H1 (cell line): ENCODE measurements around the gene TNFSF4. TPM values are rescaled to one million over a fixed set of nuclear protein-coding genes. Genes with fewer than 3 reads are reported as not detected.
"Not testable (repeated sequence)": the region's sequence is repeated elsewhere in the genome, so short reads cannot be mapped to it uniquely, and the experiment has no call there.

ENCODE experiments used
- CTCF ChIA-PET: fragments of 300-600 bp; sonication (Branson Sonifier 250); formaldehyde crosslinking; loops from one replicate; lab custom pipeline; 2021; ENCODE audit not compliant: partially characterized antibody; lab: Charles Lee
- POLR2A ChIA-PET: fragments of 300-600 bp; sonication (Branson Sonifier 250); formaldehyde crosslinking; loops from one replicate; lab custom pipeline; 2021; ENCODE audit warnings: inconsistent platforms; ENCODE audit not compliant: partially characterized antibody; lab: Charles Lee
- DNase-seq, 2 experiments: peaks; one replicate each; pipeline versions ENCODE4 v3.0.0 to v3.0.0-alpha.2; 2010 to 2022; ENCODE audit warnings: low spot score in 2 of 2, low read depth in 1 of 2, mixed read lengths in 1 of 2
- FAIRE-seq: peaks from 2 replicates; lab custom pipeline; 2011; peaks lifted over from hg19 to GRCh38; lab: Jason Lieb, UNC
- H2AFZ ChIP-seq: 2 replicates; pipeline ENCODE4 v1.8.1; 2012; ENCODE audit warnings: low read length, inconsistent platforms
- H2AK5ac ChIP-seq: 2 replicates; pipeline ENCODE4 v1.6.1; 2013; ENCODE audit warnings: low read depth, low read length
- H2BK120ac ChIP-seq: replicated peaks from 2 replicates; pipeline ENCODE3; 2013; ENCODE audit warnings: low read depth, low read length, inconsistent platforms
- H2BK12ac ChIP-seq: 2 replicates; pipeline ENCODE4 v1.6.1; 2013; ENCODE audit warnings: low read depth, low read length
- H2BK15ac ChIP-seq: 2 replicates; pipeline ENCODE4 v1.6.1; 2013; ENCODE audit warnings: low read length
- H2BK20ac ChIP-seq: 2 replicates; pipeline ENCODE4 v1.6.1; 2013; ENCODE audit warnings: low read length
- H2BK5ac ChIP-seq: 2 replicates; pipeline ENCODE4 v1.6.1; 2013; ENCODE audit warnings: low read depth, low read length
- H3K14ac ChIP-seq: 2 replicates; pipeline ENCODE4 v1.6.1; 2013; ENCODE audit warnings: inconsistent platforms; ENCODE audit not compliant: insufficient read length
- H3K18ac ChIP-seq: 2 replicates; pipeline ENCODE4 v1.6.1; 2013; ENCODE audit warnings: low read length; ENCODE audit errors: extremely low read depth
- H3K23ac ChIP-seq: 2 replicates; pipeline ENCODE4 v1.6.1; 2013; ENCODE audit warnings: inconsistent platforms; ENCODE audit not compliant: insufficient read length
- H3K23me2 ChIP-seq: 2 replicates; pipeline ENCODE4 v1.6.1; 2013; ENCODE audit warnings: low read depth, low read length
- H3K27ac ChIP-seq: 2 replicates; pipeline ENCODE4 v1.6.1; 2011; ENCODE audit warnings: low read depth, low read length, inconsistent platforms
- H3K27me3 ChIP-seq, 4 experiments: replicated peaks in 1 of 4; 1 replicate in 1 of 4; 2 replicates in 3 of 4; pipeline versions ENCODE4 v1.6.1 to v1.8.1; 2011 to 2013; ENCODE audit warnings: low read length in 3 of 4, mild to moderate bottlenecking in 3 of 4, inconsistent platforms in 2 of 4, mixed read lengths in 2 of 4, moderate library complexity in 1 of 4; ENCODE audit not compliant: control insufficient read depth in 3 of 4, insufficient read depth in 3 of 4; ENCODE audit errors: extremely low read depth in 1 of 4
- H3K36me3 ChIP-seq, 4 experiments: 2 replicates each; pipeline versions ENCODE4 v1.6.1 to v1.8.1; 2011 to 2013; ENCODE audit warnings: mild to moderate bottlenecking in 4 of 4, low read length in 3 of 4, moderate library complexity in 2 of 4, control low read depth in 1 of 4, inconsistent platforms in 1 of 4; ENCODE audit not compliant: insufficient read depth in 4 of 4, control insufficient read depth in 2 of 4
- H3K4ac ChIP-seq: replicated peaks from 2 replicates; pipeline ENCODE3; 2013; ENCODE audit warnings: low read length, low read depth, mixed read lengths, inconsistent platforms; ENCODE audit not compliant: insufficient read length
- H3K4me1 ChIP-seq, 4 experiments: replicated peaks in 1 of 4; 1 replicate in 1 of 4; 2 replicates in 3 of 4; pipeline versions ENCODE4 v1.6.1 to v1.8.1; 2011 to 2013; ENCODE audit warnings: low read length in 3 of 4, inconsistent platforms in 2 of 4, mixed read lengths in 1 of 4; ENCODE audit not compliant: insufficient read depth in 4 of 4, control insufficient read depth in 3 of 4
- H3K4me2 ChIP-seq, 2 experiments: 2 replicates each; pipeline versions ENCODE4 v1.6.1 to v1.8.1; 2011 to 2013; ENCODE audit warnings: low read depth in 2 of 2, low read length in 2 of 2, control low read depth in 1 of 2, inconsistent platforms in 1 of 2, mild to moderate bottlenecking in 1 of 2; ENCODE audit not compliant: insufficient read depth in 1 of 2
- H3K4me3 ChIP-seq, 4 experiments: fragments of 200-600, 300-600 bp in 1 of 4; sonication (generic), shearing (Covaris generic), sonication (Bioruptor Twin) in 1 of 4; 2 replicates each; pipeline versions ENCODE4 v1.5.1 to v1.8.1; 2011 to 2016; ENCODE audit warnings: low read length in 4 of 4, low read depth in 3 of 4, control low read depth in 2 of 4, inconsistent platforms in 2 of 4, mild to moderate bottlenecking in 2 of 4, mixed read lengths in 1 of 4, moderate library complexity in 1 of 4; ENCODE audit not compliant: insufficient read depth in 2 of 4; ENCODE audit errors: extremely low read depth in 1 of 4
- H3K56ac ChIP-seq: replicated peaks from 2 replicates; pipeline ENCODE3; 2013; ENCODE audit warnings: low read depth, mild to moderate bottlenecking, mixed read lengths, low read length, inconsistent platforms; ENCODE audit not compliant: insufficient read length
- H3K79me1 ChIP-seq: 2 replicates; pipeline ENCODE4 v1.6.1; 2013; ENCODE audit warnings: low read depth, low read length, control low read depth
- H3K79me2 ChIP-seq, 2 experiments: 2 replicates each; pipeline versions ENCODE4 v1.6.1 to v1.8.1; 2012 to 2013; ENCODE audit warnings: low read length in 2 of 2, mild to moderate bottlenecking in 2 of 2, inconsistent platforms in 1 of 2; ENCODE audit not compliant: insufficient read depth in 2 of 2, control insufficient read depth in 1 of 2
- H3K9ac ChIP-seq, 4 experiments: replicated peaks in 1 of 4; 1 replicate in 1 of 4; 2 replicates in 3 of 4; pipeline versions ENCODE4 v1.6.1 to v1.8.1; 2011 to 2013; ENCODE audit warnings: low read depth in 3 of 4, low read length in 3 of 4, control low read depth in 2 of 4, mild to moderate bottlenecking in 2 of 4, moderate library complexity in 2 of 4, inconsistent platforms in 1 of 4; ENCODE audit errors: extremely low read depth in 1 of 4
- H3K9me3 ChIP-seq, 2 experiments: 2 replicates each; pipeline versions ENCODE4 v1.6.1 to v1.8.1; 2012 to 2013; ENCODE audit warnings: mild to moderate bottlenecking in 2 of 2, moderate library complexity in 2 of 2, control low read depth in 1 of 2, inconsistent platforms in 1 of 2, low read depth in 1 of 2, low read length in 1 of 2, mixed read lengths in 1 of 2; ENCODE audit not compliant: insufficient read depth in 2 of 2
- H4K20me1 ChIP-seq, 2 experiments: replicated peaks in 1 of 2; 2 replicates each; pipeline versions ENCODE3 to v1.8.1; 2011 to 2013; ENCODE audit warnings: inconsistent platforms in 2 of 2, low read length in 2 of 2, mild to moderate bottlenecking in 1 of 2; ENCODE audit not compliant: insufficient read depth in 2 of 2, control insufficient read depth in 1 of 2
- H4K5ac ChIP-seq: 2 replicates; pipeline ENCODE4 v1.6.1; 2013; ENCODE audit warnings: low read length, low read depth, mixed read lengths, inconsistent platforms; ENCODE audit not compliant: insufficient read length
- H4K8ac ChIP-seq: 2 replicates; pipeline ENCODE4 v1.8.0; 2013; ENCODE audit warnings: mild to moderate bottlenecking, moderate library complexity, low read length, inconsistent platforms; ENCODE audit not compliant: insufficient read depth; ENCODE audit errors: extremely low read depth
- H4K91ac ChIP-seq: replicated peaks from 2 replicates; pipeline ENCODE3; 2013; ENCODE audit warnings: low read length, mixed read lengths, inconsistent platforms; ENCODE audit not compliant: insufficient read length
- WGBS, 2 experiments: shearing (Covaris generic) in 1 of 2; methylation state at CpG; one replicate each; pipeline versions ENCODE4 v1.1.6 to v1.1.7; 2013 to 2015; ENCODE audit warnings: low lambda C conversion rate in 2 of 2, mixed read lengths in 2 of 2, inconsistent platforms in 1 of 2, low coverage in 1 of 2, missing lambda C conversion rate in 1 of 2; ENCODE audit not compliant: insufficient replicate concordance in 2 of 2, insufficient coverage in 1 of 2, insufficient read length in 1 of 2; ENCODE audit errors: extremely low coverage in 1 of 2, missing lambda C conversion rate in 1 of 2; 5-methylcytosine and 5-hydroxymethylcytosine counted together
- polyA plus RNA-seq, 7 experiments: library from polyadenylated mRNA; depleted of rRNA in 3 of 7; stranded (reverse) in 5 of 7; unstranded in 2 of 7; fragments of >200 nt in 5 of 7; fragments of 200-250 nt in 2 of 7; gene quantifications; 1 replicate in 5 of 7; 2 replicates in 1 of 7; 4 replicates in 1 of 7; pipeline versions ENCODE4 v1.2.1 to v1.2.3, GENCODE V29; 2011 to 2013; ENCODE audit warnings: missing spikeins in 2 of 7, mixed read lengths in 2 of 7
- total RNA-seq: library from RNA; stranded (reverse); fragmentation: NEBNext Ultra II Directional; extraction: Animal tissue kit (Norgen Biotek cat#: 25700); gene quantifications from 2 replicates; pipeline ENCODE4 v1.2.1, GENCODE V29; 2021

TNFSF4 gene
- total and polyA plus RNA-seq, 2 of the 8 experiments (the other 6 are each of a cell fraction or from before 2014, with no cell fraction given), result 0.54 to 0.63 TPM

- H3K56ac ChIP-seq, H3K4me2 ChIP-seq, H4K8ac ChIP-seq, H2BK20ac ChIP-seq, H3K79me1 ChIP-seq, H3K9me3 ChIP-seq, H2BK12ac ChIP-seq, H3K9ac ChIP-seq, H3K4ac ChIP-seq, H2AFZ ChIP-seq, H3K27me3 ChIP-seq, DNase-seq, H3K4me1 ChIP-seq, H3K79me2 ChIP-seq, H4K20me1 ChIP-seq, H3K23ac ChIP-seq, FAIRE-seq, H2BK120ac ChIP-seq, H3K27ac ChIP-seq, H2BK15ac ChIP-seq, H3K4me3 ChIP-seq, H3K18ac ChIP-seq, H3K36me3 ChIP-seq, H2AK5ac ChIP-seq, H4K5ac ChIP-seq, H3K23me2 ChIP-seq, H3K14ac ChIP-seq, H4K91ac ChIP-seq, POLR2A ChIA-PET, CTCF ChIA-PET, H2BK5ac ChIP-seq: not testable (repeated sequence)
- WGBS, 2 experiments, result 89% methylated on average over 3 of the region's 3 CpGs; no CpG with 5 or more reads in 1 of the 2 experiments
Observed at GRCh38 chr1:173229031-173229430, 21.9 kb upstream of the TNFSF4 start.
